GM13977 (cell line): ENCODE results near the gene CAMK1D.
"Not testable (repeated sequence)": the region's sequence is repeated elsewhere in the genome, so short reads cannot be mapped to it uniquely, and the experiment has no call there.

Source experiments
- DNase-seq: peaks from one replicate; pipeline ENCODE4 v3.0.0; 2012; ENCODE audit warnings: low spot score
- in situ Hi-C: fragments of 300-500 bp; cut with MboI; formaldehyde crosslinking; loops from one replicate; pipeline ENCODE4 v1.12.0; 2022; ENCODE audit warnings: low sequenced_read_pairs, low pct_unique_long_range_greater_than_20kb, mixed read lengths, inconsistent platforms; ENCODE audit not compliant: unreplicated experiment
- TF ChIP-seq, protein P1 (sequence below): IDR thresholded peaks from 2 replicates; pipeline ENCODE4 v1.5.1; 2012; ENCODE audit warnings: mild to moderate bottlenecking, control low read depth; ENCODE audit not compliant: insufficient read depth; ENCODE audit errors: extremely low read depth, missing control alignments

CAMK1D gene

GRCh38 chr10:12848439-12849173, 499.3 kb downstream of the CAMK1D start:
- in situ Hi-C loops, result no loop called here
- TF ChIP-seq, protein P1, sequence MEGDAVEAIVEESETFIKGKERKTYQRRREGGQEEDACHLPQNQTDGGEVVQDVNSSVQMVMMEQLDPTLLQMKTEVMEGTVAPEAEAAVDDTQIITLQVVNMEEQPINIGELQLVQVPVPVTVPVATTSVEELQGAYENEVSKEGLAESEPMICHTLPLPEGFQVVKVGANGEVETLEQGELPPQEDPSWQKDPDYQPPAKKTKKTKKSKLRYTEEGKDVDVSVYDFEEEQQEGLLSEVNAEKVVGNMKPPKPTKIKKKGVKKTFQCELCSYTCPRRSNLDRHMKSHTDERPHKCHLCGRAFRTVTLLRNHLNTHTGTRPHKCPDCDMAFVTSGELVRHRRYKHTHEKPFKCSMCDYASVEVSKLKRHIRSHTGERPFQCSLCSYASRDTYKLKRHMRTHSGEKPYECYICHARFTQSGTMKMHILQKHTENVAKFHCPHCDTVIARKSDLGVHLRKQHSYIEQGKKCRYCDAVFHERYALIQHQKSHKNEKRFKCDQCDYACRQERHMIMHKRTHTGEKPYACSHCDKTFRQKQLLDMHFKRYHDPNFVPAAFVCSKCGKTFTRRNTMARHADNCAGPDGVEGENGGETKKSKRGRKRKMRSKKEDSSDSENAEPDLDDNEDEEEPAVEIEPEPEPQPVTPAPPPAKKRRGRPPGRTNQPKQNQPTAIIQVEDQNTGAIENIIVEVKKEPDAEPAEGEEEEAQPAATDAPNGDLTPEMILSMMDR, result no peak
- DNase-seq, result no peak

GRCh38 chr10:12849319-12850181, 500.2 kb downstream of the CAMK1D start:
- no peak for DNase-seq
- in situ Hi-C loops, result no loop called here

GRCh38 chr10:12852687-12853086, 503.3 kb downstream of the CAMK1D start:
- TF ChIP-seq, protein P1, result no peak
- no peak for DNase-seq
- in situ Hi-C loops, result no loop called here

More at GRCh38 chr10:12849319-12850181, 500.2 kb downstream of the CAMK1D start:
- TF ChIP-seq, protein P1, result no peak

DNA sequence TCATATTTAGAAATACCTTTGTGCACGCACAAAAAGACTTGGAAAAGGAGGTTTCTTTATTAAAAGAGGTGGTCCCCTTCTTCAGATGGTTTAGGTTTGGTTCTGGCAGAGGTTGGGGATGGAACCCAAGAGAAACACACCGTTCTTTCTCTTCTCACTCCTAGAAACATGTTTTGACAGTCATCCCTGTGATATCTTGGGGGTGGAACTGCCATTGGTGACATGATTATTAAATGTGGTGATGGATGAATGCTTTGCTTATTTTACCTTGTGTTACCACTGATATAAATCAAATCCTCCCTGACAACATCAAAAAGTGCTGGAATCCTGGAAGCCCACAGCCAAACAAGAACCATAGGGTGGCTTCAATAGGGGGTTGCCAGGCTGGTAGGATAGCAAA, 505.6 kb downstream of the CAMK1D start:
- DNase-seq, result no peak
- in situ Hi-C loops, result no loop called here
- TF ChIP-seq, protein P1, result no peak

- in situ Hi-C loops, result no loop called here
- TF ChIP-seq, protein P1, result no peak
- no peak for DNase-seq
These were observed 513.1 kb downstream of the CAMK1D start for GRCh38 chr10:12862459-12862858.

GRCh38 chr10:12865515-12865914, 516.2 kb downstream of the CAMK1D start:
- in situ Hi-C loops, DNase-seq: not testable (repeated sequence)

- TF ChIP-seq, protein P1, result no peak
- in situ Hi-C loops, result no loop called here
- DNase-seq, result no peak
These were observed 518.9 kb downstream of the CAMK1D start for GRCh38 chr10:12868229-12868628.
